K562 (cell line): ENCODE data around the gene CPED1. TPM values are rescaled to one million over a fixed set of nuclear protein-coding genes. Genes with fewer than 3 reads are reported as not detected.
A peak's percentile ranks its signal among the peaks of the same experiment; 100 is the strongest.

Experiments
- ARNT ChIP-seq, 2 experiments: fragments of 450-650 bp; IDR thresholded peaks; 2 replicates each; pipeline ENCODE4 v1.6.1; 2016; ENCODE audit warnings: mild to moderate bottlenecking in 1 of 2
- BRCA1 ChIP-seq, 2 experiments: fragments of 450-650 bp in 1 of 2; sonication (generic) in 1 of 2; formaldehyde crosslinking in 1 of 2; IDR thresholded peaks; 2 replicates each; pipeline versions ENCODE4 v1.5.0 to v1.6.1; 2017 to 2020; ENCODE audit warnings: mild to moderate bottlenecking in 1 of 2, missing genetic modification reagents in 1 of 2
- CC2D1A ChIP-seq: fragments of 450-650 bp; IDR thresholded peaks from 2 replicates; pipeline ENCODE4 v1.6.1; 2017; ENCODE audit warnings: mild to moderate bottlenecking
- CHD4 ChIP-seq: fragments of 200-600 bp; sonication (generic); IDR thresholded peaks from 3 replicates; pipeline ENCODE4 v1.6.1; 2012; ENCODE audit warnings: low read depth, mild to moderate bottlenecking, mixed read lengths, low read length, inconsistent platforms; ENCODE audit not compliant: insufficient read depth, insufficient replicate concordance, poor library complexity, severe bottlenecking
- FUS ChIP-seq: fragments of 200-400 bp; formaldehyde crosslinking; optimal IDR thresholded peaks from 2 replicates; pipeline ENCODE3; 2017; ENCODE audit warnings: low read depth, low read length
- HCFC1 ChIP-seq: IDR thresholded peaks from 2 replicates; pipeline ENCODE4 v1.6.1; 2012; ENCODE audit warnings: low read depth, low read length, improper control_type of control experiment
- PCBP2 ChIP-seq: fragments of 200-400 bp; formaldehyde crosslinking; IDR thresholded peaks from 2 replicates; pipeline ENCODE4 v1.6.1; 2018; ENCODE audit warnings: low read length, low read depth, mild to moderate bottlenecking, moderate library complexity; ENCODE audit not compliant: poor library complexity, severe bottlenecking
- PTTG1 ChIP-seq: fragments of 450-650 bp; IDR thresholded peaks from 2 replicates; pipeline ENCODE4 v1.6.1; 2016; ENCODE audit warnings: low read depth, mild to moderate bottlenecking, missing genetic modification characterization, missing compliant biosample characterization
- ZNF696 ChIP-seq: fragments of 250-450 bp; sonication (Bioruptor Pico); conservative IDR thresholded peaks from 2 replicates; pipeline ENCODE4 v1.4.0; 2020; ENCODE audit warnings: mild to moderate bottlenecking, moderate library complexity
- ZNF699 ChIP-seq: fragments of 250-450 bp; sonication (Bioruptor Pico); IDR thresholded peaks from 2 replicates; pipeline ENCODE4 v1.8.0; 2021; ENCODE audit warnings: mild to moderate bottlenecking, moderate library complexity; ENCODE audit not compliant: insufficient replicate concordance
- polyA plus RNA-seq, 8 experiments: library from polyadenylated mRNA; depleted of rRNA in 4 of 8; stranded (reverse) in 5 of 8; unstranded in 3 of 8; fragments of >200 nt; fragmentation: Nextera tagmentation in 2 of 8; fragmentation: Illumina TruSeq in 1 of 8; extraction: Ambion mirVana in 2 of 8; extraction: Trizol in 1 of 8; gene quantifications; 2 replicates each; pipeline versions ENCODE4 v1.2.1 to v1.2.3, GENCODE V29; 2011 to 2014; ENCODE audit warnings: inconsistent platforms in 1 of 8, missing spikeins in 1 of 8
- total RNA-seq, 7 experiments: library from RNA; depleted of rRNA in 6 of 7; stranded (reverse); fragments of >200 nt in 6 of 7; fragmentation: Illumina TruSeq in 2 of 7; extraction: Trizol in 2 of 7; gene quantifications; 2 replicates each; pipeline versions ENCODE4 v1.2.1 to v1.2.3, GENCODE V29; 2011 to 2021; ENCODE audit warnings: low replicate concordance in 1 of 7
- TF ChIP-seq, protein P1 (sequence below): fragments of 200-600 bp; sonication (generic); IDR thresholded peaks from one replicate; pipeline ENCODE4 v1.6.1; 2012; ENCODE audit warnings: mild to moderate bottlenecking, low read depth, low read length, inconsistent platforms
- TF ChIP-seq, protein P2 (sequence below): sonication (generic); formaldehyde crosslinking; IDR thresholded peaks from 2 replicates; pipeline ENCODE4 v1.8.0; 2022; ENCODE audit warnings: mild to moderate bottlenecking, missing genetic modification reagents
- TF ChIP-seq, protein P3 (sequence below): sonication (generic); formaldehyde crosslinking; IDR thresholded peaks from 2 replicates; pipeline ENCODE4 v1.8.1; 2023; ENCODE audit warnings: mild to moderate bottlenecking, missing genetic modification reagents

Gene CPED1
- total and polyA plus RNA-seq, 9 of the 15 experiments (the other 6 are each of a cell fraction or from before 2014, with no cell fraction given) = 195 to 393 (median 290) TPM

DNA sequence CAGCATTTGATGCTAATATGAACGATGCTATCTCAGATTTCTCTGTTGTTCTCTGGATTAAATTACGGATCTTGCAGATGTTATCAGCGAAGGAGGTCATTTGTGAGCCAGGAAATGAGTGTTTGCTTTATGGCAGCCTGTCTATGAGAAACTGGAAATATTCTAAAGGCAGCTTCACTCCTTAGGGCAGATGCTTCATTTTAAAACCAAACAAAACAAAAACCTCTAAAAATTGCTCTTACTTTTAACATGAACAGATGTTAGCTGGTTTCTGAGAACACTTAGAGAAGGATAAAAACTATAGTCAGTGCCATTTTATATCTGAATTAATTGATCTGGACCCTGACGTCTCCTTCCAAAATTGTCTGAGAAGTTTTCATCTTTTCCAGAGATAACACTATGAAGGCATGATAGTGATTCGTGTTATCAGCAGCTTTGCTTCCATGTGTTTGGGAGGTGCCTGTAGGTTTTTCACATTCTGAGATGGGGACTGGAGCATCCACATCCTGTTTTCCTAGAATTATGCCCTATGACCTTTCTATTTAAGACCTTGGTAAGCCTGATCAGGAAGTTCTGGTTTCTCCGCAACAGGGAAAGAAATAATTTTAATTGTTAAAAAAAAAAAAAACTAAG, 53.1 kb downstream of the CPED1 start (continued):
- TF ChIP-seq, protein P1, sequence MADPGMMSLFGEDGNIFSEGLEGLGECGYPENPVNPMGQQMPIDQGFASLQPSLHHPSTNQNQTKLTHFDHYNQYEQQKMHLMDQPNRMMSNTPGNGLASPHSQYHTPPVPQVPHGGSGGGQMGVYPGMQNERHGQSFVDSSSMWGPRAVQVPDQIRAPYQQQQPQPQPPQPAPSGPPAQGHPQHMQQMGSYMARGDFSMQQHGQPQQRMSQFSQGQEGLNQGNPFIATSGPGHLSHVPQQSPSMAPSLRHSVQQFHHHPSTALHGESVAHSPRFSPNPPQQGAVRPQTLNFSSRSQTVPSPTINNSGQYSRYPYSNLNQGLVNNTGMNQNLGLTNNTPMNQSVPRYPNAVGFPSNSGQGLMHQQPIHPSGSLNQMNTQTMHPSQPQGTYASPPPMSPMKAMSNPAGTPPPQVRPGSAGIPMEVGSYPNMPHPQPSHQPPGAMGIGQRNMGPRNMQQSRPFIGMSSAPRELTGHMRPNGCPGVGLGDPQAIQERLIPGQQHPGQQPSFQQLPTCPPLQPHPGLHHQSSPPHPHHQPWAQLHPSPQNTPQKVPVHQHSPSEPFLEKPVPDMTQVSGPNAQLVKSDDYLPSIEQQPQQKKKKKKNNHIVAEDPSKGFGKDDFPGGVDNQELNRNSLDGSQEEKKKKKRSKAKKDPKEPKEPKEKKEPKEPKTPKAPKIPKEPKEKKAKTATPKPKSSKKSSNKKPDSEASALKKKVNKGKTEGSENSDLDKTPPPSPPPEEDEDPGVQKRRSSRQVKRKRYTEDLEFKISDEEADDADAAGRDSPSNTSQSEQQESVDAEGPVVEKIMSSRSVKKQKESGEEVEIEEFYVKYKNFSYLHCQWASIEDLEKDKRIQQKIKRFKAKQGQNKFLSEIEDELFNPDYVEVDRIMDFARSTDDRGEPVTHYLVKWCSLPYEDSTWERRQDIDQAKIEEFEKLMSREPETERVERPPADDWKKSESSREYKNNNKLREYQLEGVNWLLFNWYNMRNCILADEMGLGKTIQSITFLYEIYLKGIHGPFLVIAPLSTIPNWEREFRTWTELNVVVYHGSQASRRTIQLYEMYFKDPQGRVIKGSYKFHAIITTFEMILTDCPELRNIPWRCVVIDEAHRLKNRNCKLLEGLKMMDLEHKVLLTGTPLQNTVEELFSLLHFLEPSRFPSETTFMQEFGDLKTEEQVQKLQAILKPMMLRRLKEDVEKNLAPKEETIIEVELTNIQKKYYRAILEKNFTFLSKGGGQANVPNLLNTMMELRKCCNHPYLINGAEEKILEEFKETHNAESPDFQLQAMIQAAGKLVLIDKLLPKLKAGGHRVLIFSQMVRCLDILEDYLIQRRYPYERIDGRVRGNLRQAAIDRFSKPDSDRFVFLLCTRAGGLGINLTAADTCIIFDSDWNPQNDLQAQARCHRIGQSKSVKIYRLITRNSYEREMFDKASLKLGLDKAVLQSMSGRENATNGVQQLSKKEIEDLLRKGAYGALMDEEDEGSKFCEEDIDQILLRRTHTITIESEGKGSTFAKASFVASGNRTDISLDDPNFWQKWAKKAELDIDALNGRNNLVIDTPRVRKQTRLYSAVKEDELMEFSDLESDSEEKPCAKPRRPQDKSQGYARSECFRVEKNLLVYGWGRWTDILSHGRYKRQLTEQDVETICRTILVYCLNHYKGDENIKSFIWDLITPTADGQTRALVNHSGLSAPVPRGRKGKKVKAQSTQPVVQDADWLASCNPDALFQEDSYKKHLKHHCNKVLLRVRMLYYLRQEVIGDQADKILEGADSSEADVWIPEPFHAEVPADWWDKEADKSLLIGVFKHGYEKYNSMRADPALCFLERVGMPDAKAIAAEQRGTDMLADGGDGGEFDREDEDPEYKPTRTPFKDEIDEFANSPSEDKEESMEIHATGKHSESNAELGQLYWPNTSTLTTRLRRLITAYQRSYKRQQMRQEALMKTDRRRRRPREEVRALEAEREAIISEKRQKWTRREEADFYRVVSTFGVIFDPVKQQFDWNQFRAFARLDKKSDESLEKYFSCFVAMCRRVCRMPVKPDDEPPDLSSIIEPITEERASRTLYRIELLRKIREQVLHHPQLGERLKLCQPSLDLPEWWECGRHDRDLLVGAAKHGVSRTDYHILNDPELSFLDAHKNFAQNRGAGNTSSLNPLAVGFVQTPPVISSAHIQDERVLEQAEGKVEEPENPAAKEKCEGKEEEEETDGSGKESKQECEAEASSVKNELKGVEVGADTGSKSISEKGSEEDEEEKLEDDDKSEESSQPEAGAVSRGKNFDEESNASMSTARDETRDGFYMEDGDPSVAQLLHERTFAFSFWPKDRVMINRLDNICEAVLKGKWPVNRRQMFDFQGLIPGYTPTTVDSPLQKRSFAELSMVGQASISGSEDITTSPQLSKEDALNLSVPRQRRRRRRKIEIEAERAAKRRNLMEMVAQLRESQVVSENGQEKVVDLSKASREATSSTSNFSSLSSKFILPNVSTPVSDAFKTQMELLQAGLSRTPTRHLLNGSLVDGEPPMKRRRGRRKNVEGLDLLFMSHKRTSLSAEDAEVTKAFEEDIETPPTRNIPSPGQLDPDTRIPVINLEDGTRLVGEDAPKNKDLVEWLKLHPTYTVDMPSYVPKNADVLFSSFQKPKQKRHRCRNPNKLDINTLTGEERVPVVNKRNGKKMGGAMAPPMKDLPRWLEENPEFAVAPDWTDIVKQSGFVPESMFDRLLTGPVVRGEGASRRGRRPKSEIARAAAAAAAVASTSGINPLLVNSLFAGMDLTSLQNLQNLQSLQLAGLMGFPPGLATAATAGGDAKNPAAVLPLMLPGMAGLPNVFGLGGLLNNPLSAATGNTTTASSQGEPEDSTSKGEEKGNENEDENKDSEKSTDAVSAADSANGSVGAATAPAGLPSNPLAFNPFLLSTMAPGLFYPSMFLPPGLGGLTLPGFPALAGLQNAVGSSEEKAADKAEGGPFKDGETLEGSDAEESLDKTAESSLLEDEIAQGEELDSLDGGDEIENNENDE = no peak
- TF ChIP-seq, protein P2, sequence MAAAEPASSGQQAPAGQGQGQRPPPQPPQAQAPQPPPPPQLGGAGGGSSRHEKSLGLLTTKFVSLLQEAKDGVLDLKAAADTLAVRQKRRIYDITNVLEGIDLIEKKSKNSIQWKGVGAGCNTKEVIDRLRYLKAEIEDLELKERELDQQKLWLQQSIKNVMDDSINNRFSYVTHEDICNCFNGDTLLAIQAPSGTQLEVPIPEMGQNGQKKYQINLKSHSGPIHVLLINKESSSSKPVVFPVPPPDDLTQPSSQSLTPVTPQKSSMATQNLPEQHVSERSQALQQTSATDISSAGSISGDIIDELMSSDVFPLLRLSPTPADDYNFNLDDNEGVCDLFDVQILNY (CRISPR knock-in tag) = no peak
- TF ChIP-seq CHD4 (no peak), PTTG1 (tag) (no peak), FUS (no peak), PCBP2 (no peak), ZNF699 (CRISPR knock-in tag) (no peak), ZNF696 (CRISPR knock-in tag) (no peak), CC2D1A (0 out of 2 replicates have a peak, but pooled peaks have one; percentile 30), HCFC1 (no peak), BRCA1 (IDR thresholded peaks at IDR 0.05) (no peak), BRCA1 (CRISPR knock-in tag; IDR thresholded peaks at IDR 0.05) (no peak), ARNT (IDR thresholded peaks at IDR 0.05) (no peak)
- TF ChIP-seq, protein P3, sequence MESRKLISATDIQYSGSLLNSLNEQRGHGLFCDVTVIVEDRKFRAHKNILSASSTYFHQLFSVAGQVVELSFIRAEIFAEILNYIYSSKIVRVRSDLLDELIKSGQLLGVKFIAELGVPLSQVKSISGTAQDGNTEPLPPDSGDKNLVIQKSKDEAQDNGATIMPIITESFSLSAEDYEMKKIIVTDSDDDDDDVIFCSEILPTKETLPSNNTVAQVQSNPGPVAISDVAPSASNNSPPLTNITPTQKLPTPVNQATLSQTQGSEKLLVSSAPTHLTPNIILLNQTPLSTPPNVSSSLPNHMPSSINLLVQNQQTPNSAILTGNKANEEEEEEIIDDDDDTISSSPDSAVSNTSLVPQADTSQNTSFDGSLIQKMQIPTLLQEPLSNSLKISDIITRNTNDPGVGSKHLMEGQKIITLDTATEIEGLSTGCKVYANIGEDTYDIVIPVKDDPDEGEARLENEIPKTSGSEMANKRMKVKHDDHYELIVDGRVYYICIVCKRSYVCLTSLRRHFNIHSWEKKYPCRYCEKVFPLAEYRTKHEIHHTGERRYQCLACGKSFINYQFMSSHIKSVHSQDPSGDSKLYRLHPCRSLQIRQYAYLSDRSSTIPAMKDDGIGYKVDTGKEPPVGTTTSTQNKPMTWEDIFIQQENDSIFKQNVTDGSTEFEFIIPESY (CRISPR knock-in tag) = no peak
